ENCODE results near the gene PDE4D. TPM values are rescaled to one million over a fixed set of nuclear protein-coding genes. Genes with fewer than 3 reads are reported as not detected.

The PDE4D gene
- total RNA-seq, 2 donors from 2014 or later: 207 to 300 TPM

DNA sequence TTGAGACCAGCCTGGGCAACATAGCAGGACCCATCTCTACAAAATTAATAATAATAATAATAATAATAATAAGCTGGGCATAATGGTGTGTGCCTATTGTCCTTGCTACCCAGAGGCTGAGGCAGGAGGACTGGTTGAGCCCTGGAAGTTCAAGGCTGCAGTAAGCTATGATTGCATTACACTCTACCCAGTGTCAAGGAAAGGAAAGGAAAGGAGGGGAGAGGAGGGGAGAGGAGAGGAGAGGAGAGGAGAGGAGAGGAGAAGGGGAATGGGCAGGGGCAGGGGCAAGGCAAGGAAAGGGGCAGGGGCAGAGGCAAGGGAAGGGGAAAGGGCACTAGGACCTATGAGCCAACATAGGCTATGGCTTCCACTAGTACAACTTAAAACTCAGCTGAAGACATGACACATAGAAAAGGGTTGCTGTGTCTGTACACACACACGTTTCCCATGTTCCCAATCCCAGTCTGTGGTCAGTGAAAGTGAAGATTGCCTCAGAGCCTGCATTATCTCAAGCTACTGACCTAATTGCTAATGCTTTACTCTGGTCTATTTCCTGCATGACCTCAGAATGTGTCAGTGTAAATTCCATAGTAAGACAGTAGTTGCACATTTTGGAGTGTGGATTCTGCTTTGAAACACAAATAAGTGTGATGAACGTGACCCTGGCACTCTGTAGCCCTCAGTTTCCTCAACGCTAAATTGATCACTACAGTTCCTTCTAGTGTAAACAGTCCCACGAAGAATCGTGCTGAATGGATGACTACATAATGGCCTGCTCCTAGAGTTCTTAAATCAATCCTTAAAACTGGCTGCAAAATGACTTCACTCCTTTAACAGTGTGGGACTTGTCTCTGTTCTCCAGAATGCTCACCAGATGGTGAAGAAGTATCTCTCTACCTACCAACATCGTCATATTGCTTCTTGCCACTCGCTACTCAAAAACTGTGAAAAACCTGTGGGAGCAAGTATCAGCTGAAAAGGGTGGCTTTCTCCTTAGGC, 813.6 kb downstream of the PDE4D start:
- Mint-ChIP-seq H3K27ac (no peak overlapping the region), H3K27me3 (peaks cover 6% of the 10 kb centered on the region), H3K36me3 (ENCODE audit: low read depth) (no peaks in the 10 kb centered on the region), H3K4me3 (no peak overlapping the region), H3K4me1 (peaks cover 2% of the 10 kb centered on the region)
- DNase-seq: no peak
- no peak for ATAC-seq
- no peaks in the 10 kb centered on the region for H3K9me3 ChIP-seq (ENCODE audit: control insufficient read depth, low read length, poor library complexity, severe bottlenecking)

DNA sequence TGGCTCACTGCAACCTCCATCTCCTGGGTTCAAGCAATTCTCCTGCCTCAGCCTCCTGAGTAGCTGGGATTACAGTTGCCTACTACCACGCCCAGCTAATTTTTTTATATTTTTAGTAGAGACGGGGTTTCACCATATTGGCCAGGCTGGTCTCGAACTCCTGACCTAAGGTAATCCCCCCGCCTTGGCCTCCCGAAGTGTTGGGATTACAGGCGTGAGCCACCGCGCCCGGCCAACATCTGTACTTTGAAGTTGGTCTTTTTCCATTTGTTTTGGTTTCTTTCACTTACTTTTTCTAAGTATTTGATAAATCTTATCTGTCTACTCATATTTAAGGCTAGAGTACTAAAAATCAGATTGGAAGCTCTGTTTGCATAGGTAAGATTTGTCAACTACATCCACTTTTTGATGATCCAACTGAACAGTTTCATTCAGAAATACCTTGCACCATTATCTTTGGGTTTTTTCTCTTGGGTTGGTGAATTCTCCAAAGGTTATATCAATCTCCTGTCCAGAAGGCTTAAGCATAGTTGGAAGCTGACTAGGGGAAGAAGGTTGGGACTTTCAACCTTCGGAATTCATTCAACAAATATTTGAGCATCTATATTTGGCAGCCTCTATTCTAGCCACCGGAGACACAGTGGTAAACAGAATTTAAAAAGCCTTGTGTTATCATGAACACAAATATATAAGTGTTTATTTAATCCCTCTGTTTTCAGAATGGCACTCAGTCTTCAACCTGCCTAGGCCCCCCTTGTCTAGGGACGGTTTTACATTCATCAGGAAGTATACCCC, 821.6 kb downstream of the PDE4D start:
- ATAC-seq (no peak), DNase-seq (no peak)
- Mint-ChIP-seq H3K4me3 (no peak overlapping the region), H3K36me3 (ENCODE audit: low read depth) (peaks cover 5% of the 10 kb centered on the region), H3K4me1 (peaks cover 2% of the 10 kb centered on the region), H3K27ac (no peak overlapping the region), H3K27me3 (peaks cover 4% of the 10 kb centered on the region)
- H3K9me3 ChIP-seq (ENCODE audit: control insufficient read depth, low read length, poor library complexity, severe bottlenecking): no peaks in the 10 kb centered on the region

DNA sequence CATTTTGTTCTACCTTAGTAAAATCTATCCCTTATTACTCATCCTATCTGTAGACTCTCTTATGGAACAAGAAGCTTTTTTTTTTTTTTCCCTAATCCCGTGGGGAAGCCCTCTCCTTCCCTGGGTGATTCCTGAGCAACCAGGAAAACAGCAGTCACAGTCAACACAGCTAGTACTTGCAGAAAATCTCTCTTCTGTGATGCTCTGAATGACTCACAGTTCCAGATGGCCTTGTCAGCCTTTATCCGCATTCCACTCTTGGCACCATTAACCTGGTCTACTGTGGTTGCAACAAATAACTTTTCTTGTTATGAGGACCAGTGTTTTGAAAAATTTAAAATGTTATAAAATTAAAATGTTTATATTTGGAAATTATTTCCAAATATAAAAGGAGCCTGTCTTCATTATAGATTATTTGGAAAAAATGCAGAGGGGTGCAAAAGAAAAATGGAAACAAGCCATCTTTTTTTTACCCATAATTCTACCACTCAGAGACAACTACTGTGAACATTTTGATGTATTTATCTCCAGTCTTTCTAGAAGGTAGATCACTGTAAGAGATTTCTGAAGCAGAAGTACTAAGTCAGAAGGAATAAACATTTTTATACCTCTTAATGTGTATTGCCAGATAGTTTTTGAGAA, 824.0 kb downstream of the PDE4D start:
- DNase-seq: no peak
- Mint-ChIP-seq H3K36me3 (ENCODE audit: low read depth) (peaks cover 5% of the 10 kb centered on the region), H3K27me3 (peaks cover 4% of the 10 kb centered on the region), H3K27ac (no peak overlapping the region), H3K4me3 (no peak overlapping the region), H3K4me1 (peaks cover 2% of the 10 kb centered on the region)
- no peak for ATAC-seq
- no peaks in the 10 kb centered on the region for H3K9me3 ChIP-seq (ENCODE audit: control insufficient read depth, low read length, poor library complexity, severe bottlenecking)

DNA sequence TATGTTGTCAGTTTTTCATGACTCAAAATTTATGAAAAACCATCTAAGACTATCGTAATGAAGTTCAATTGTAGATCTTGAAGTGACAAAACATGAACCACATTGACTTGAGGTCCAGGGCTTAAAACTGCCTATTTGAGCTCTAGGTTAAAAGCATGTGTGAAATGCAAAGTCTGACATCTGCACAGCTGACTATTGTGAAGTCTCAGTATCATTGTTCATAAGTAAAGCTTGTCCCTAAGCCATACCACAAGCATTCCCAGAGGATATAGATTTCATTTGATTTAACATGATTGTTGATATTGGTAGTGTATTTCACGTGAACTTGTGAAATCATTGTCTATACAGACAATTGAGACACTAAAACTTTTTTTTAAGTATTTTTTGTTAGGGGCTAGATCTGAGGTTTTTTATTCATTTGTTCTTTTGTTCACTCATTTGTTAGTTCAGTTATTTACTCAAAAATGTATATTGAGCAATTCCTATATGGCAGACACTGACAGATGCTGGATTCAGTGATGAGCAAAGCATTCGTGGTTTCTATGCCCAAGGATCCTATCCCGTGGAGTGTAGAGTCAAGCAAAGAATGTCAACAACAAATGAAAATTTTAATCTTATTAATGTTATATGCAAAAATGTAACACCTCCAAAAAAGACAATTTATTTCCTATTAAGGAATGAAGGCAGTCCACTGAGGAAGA, 825.4 kb downstream of the PDE4D start:
- DNase-seq: no peak
- H3K4me1 Mint-ChIP-seq: peaks cover 2% of the 10 kb centered on the region
- H3K9me3 ChIP-seq (ENCODE audit: control insufficient read depth, low read length, poor library complexity, severe bottlenecking): no peaks in the 10 kb centered on the region
- ATAC-seq: no peak
- H3K4me3 Mint-ChIP-seq: no peak overlapping the region
- H3K36me3 Mint-ChIP-seq (ENCODE audit: low read depth): peaks cover 4% of the 10 kb centered on the region
- peaks cover 4% of the 10 kb centered on the region for H3K27me3 Mint-ChIP-seq
- no peak overlapping the region for H3K27ac Mint-ChIP-seq

DNA sequence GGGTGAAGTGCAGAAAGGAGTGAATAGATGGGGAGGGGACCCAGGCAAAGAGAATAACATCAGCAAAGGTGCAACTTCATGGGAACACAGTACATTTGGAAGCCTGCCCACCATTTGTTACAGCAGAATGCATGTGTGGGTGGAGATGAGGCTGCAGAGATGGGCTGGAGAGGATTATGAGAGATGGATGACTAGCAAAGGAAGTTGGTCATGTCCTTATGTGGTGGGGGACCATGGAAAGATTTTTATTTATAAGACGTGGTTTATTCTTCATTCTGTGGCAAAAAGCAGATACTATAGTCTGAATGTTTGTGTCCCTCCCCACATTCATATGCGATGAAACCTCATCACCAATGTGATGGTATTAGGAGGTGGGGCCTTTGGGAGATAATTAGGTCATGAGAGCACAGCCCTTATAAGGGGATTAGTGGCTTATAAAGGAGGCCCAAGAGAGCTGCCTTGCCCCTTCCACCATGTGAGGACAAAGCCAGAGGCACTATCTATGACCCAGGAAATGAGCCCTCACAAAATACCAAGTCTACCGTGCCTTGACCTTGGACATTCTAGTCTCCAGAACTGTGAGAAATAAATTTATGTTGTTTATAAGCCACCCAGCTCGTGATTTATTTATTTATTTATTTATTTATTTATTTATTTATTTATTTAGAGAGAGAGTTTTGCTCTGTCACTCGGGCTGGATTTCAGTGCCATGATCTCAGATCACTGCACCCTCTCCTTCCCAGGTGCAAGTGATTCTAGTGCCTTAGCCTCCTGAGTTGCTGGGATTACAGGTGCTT, 827.0 kb downstream of the PDE4D start:
- H3K4me1 Mint-ChIP-seq: peaks cover 3% of the 10 kb centered on the region
- peaks cover 3% of the 10 kb centered on the region for H3K27me3 Mint-ChIP-seq
- DNase-seq (no peak), ATAC-seq (no peak)
- no peak overlapping the region for H3K4me3 Mint-ChIP-seq
- H3K9me3 ChIP-seq (ENCODE audit: control insufficient read depth, low read length, poor library complexity, severe bottlenecking): no peaks in the 10 kb centered on the region
- no peak overlapping the region for H3K27ac Mint-ChIP-seq
- H3K36me3 Mint-ChIP-seq (ENCODE audit: low read depth): peaks cover 2% of the 10 kb centered on the region

DNA sequence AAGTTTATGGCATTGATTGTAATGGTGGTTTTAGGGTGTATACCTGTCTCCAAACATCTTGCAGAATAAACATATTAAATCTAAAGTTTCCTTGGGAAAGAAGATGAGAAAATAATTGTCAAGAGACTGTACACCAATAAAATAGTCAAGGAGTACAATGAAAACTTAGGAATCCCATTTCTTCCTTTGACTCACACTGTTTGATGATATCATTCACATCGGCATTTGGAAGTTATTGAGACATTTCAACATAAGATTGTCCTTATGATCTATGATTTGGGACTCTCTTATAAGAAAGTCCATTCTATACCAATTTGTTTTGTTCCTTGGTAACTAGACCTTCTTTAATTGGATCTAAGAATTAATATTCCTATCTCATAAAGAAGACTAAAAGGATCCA, 828.0 kb downstream of the PDE4D start:
- no peaks in the 10 kb centered on the region for H3K9me3 ChIP-seq (ENCODE audit: control insufficient read depth, low read length, poor library complexity, severe bottlenecking)
- peaks cover 9% of the 10 kb centered on the region for H3K27me3 Mint-ChIP-seq
- ATAC-seq (no peak), DNase-seq (no peak)
- no peak overlapping the region for H3K27ac Mint-ChIP-seq
- peaks cover 3% of the 10 kb centered on the region for H3K4me1 Mint-ChIP-seq
- no peaks in the 10 kb centered on the region for H3K36me3 Mint-ChIP-seq (ENCODE audit: low read depth)
- H3K4me3 Mint-ChIP-seq: no peak overlapping the region

DNA sequence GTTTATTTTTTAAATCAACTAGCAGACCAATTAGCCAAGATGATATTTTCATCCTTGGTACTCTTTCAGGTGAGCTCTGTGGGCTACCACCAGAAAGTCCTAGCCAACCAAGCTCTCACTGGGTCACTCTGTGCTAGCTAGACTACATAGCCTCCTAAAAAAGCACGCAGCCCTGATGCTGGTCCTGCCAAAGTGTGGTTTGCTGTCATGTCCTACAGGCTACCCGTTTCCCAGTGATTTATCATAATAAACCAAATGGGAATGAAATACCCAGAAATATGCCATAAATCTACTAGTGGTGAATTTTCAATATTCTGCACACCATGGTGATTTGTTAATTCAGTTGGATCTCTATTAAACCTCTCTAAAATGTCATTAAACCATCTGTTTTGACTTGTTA, 829.2 kb downstream of the PDE4D start:
- Mint-ChIP-seq H3K27me3 (peaks cover 9% of the 10 kb centered on the region), H3K4me3 (no peak overlapping the region), H3K36me3 (ENCODE audit: low read depth) (no peaks in the 10 kb centered on the region), H3K27ac (no peak overlapping the region), H3K4me1 (peaks cover 3% of the 10 kb centered on the region)
- no peak for ATAC-seq
- no peaks in the 10 kb centered on the region for H3K9me3 ChIP-seq (ENCODE audit: control insufficient read depth, low read length, poor library complexity, severe bottlenecking)
- no peak for DNase-seq

DNA sequence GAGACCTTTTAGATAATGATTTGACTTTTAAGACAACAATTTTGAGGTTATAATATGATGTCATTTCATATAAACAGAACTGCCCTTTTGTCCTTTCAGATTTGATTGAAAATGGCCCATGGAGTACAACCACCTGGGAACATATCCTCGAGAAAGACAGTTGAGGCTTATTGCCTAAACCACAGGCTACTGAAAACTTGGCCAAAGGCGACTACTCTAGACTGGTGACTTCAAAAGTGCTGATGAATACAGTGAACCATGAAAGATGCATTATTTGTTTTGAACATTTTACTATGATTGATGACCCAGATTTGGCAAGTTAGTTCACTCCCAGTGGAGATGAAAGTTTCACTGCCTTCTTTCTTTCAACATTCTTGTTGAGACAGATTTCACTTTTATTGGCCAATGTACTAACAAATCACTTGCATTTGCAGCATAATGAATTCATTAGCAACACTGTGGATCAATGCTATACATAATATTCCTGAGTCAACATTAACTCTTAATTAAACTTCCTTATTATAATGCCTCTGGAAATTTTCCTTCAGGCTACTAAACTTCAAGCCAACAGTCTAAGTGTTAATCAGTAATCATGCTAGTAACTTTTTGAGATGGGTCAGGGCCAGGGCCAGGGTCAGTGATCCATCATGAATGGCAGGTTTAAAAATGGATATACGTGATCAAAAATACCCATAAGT, 830.4 kb downstream of the PDE4D start:
- H3K27me3 Mint-ChIP-seq: peaks cover 9% of the 10 kb centered on the region
- H3K27ac Mint-ChIP-seq: no peak overlapping the region
- ATAC-seq (no peak), DNase-seq (no peak)
- H3K36me3 Mint-ChIP-seq (ENCODE audit: low read depth): no peaks in the 10 kb centered on the region
- no peaks in the 10 kb centered on the region for H3K9me3 ChIP-seq (ENCODE audit: control insufficient read depth, low read length, poor library complexity, severe bottlenecking)
- no peak overlapping the region for H3K4me3 Mint-ChIP-seq
- peaks cover 3% of the 10 kb centered on the region for H3K4me1 Mint-ChIP-seq

DNA sequence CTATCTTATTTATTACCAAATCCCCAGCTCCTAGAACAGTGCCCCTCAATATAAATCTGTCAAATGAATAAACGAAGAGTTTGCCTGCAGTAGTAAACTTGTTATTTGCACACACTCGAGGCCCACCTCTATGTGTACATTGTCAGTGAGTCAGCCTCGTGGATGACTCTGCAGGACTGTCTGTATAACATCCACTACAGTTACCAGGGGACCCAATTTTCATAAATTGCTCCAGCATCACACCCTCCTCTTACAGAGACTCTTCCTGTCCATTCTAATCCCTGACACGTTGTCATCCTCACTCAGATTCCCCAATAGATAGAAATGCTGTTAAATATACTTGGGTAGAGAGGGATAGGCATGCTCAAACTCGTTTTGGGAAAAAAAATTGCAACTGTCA, 832.1 kb downstream of the PDE4D start:
- peaks cover 3% of the 10 kb centered on the region for H3K4me1 Mint-ChIP-seq
- ATAC-seq (no peak), DNase-seq (no peak)
- H3K9me3 ChIP-seq (ENCODE audit: control insufficient read depth, low read length, poor library complexity, severe bottlenecking): no peaks in the 10 kb centered on the region
- H3K27ac Mint-ChIP-seq: no peak overlapping the region
- no peak overlapping the region for H3K4me3 Mint-ChIP-seq
- H3K36me3 Mint-ChIP-seq (ENCODE audit: low read depth): no peaks in the 10 kb centered on the region
- H3K27me3 Mint-ChIP-seq: peaks cover 9% of the 10 kb centered on the region

DNA sequence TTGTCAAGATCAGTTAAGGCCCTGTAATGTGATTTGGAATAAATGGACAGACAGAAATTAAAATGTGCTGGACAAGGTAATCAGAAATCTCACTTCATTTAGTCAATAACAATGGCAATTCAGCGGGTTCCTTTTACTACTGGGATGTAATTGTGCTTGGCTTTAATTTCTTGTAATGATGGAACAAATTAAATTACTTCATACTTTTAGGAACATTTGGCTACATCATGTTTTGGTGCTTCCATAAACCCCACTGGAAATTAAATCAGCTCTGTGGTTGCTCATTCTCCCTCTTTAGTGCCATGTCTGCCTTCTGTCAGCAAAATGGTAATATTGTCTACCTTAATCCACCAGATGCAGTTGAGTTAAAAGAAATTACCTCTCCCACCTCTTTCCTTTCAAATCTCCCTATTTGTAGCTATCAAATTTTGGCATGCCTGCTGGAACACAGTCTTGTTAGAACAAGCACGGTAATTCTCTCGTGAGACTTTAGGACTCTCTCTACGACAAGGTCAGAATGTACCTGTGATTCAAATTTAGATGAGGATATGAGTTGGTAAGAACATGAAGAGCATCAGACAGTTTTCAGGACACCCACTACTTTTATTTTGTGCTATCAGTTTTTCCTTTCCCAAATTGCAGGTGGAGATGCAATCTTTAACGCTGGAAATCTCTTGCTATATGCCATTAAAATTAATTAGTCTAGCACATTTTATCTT, 834.4 kb downstream of the PDE4D start:
- no peak for ATAC-seq
- Mint-ChIP-seq H3K4me3 (no peak overlapping the region), H3K27ac (no peak overlapping the region), H3K27me3 (peaks cover 9% of the 10 kb centered on the region), H3K4me1 (peaks cover 3% of the 10 kb centered on the region), H3K36me3 (ENCODE audit: low read depth) (no peaks in the 10 kb centered on the region)
- no peaks in the 10 kb centered on the region for H3K9me3 ChIP-seq (ENCODE audit: control insufficient read depth, low read length, poor library complexity, severe bottlenecking)
- no peak for DNase-seq

DNA sequence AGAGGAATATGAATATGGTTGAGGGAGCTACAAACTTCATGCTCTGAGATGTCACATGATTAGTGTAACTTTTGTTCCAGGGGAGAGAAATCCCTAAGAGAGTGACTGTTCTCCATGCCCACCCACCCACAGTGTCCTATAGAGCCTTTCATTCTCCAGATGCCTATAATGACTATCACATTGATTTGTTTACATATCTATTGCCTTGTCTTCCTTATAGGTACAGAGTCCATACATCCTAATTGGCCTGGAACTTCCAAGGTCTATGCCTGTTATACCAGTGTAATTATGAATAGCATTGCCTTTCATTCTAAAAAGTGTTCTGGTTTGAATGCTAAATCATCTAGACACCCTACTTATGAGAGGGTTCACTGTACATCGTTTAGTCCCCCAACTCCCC, 835.3 kb downstream of the PDE4D start:
- Mint-ChIP-seq H3K4me1 (peaks cover 3% of the 10 kb centered on the region), H3K4me3 (no peak overlapping the region), H3K27me3 (peaks cover 9% of the 10 kb centered on the region), H3K27ac (no peak overlapping the region), H3K36me3 (ENCODE audit: low read depth) (no peaks in the 10 kb centered on the region)
- DNase-seq: no peak
- H3K9me3 ChIP-seq (ENCODE audit: control insufficient read depth, low read length, poor library complexity, severe bottlenecking): no peaks in the 10 kb centered on the region
- no peak for ATAC-seq
